GM18909 (cell line): ENCODE results near the gene FAM163B.

Experiments used
- ATAC-seq: cut with Tn5 transposase; IDR thresholded peaks from one replicate; pipeline ENCODE4 v1.9.1; 2021; ENCODE audit warnings: mild to moderate bottlenecking; ENCODE audit not compliant: unreplicated experiment, poor library complexity

FAM163B gene

GRCh38 chr9:133603135-133603927 is 5.9 kb downstream of the FAM163B start:
- ATAC-seq, result no peak

- ATAC-seq, result no peak
Observed at GRCh38 chr9:133602277-133602676, 6.9 kb downstream of the FAM163B start.

GRCh38 chr9:133601746-133602145 is 7.4 kb downstream of the FAM163B start:
- no peak for ATAC-seq

GRCh38 chr9:133600739-133601138 is 8.4 kb downstream of the FAM163B start:
- no peak for ATAC-seq

GRCh38 chr9:133599470-133600173 is 9.6 kb downstream of the FAM163B start:
- no peak for ATAC-seq

GRCh38 chr9:133598978-133599377 is 10.2 kb downstream of the FAM163B start:
- no peak for ATAC-seq

- ATAC-seq, result no peak
Observed at GRCh38 chr9:133597316-133597957, 11.8 kb downstream of the FAM163B start.

- no peak for ATAC-seq
Observed at GRCh38 chr9:133595910-133596309, 13.3 kb downstream of the FAM163B start.

GRCh38 chr9:133594310-133594709 is 14.9 kb downstream of the FAM163B start:
- ATAC-seq, result no peak

GRCh38 chr9:133593587-133594253 is 15.5 kb downstream of the FAM163B start:
- ATAC-seq, result no peak

- ATAC-seq, result no peak
Observed at GRCh38 chr9:133592731-133593409, 16.3 kb downstream of the FAM163B start.

GRCh38 chr9:133591985-133592384 is 17.2 kb downstream of the FAM163B start:
- ATAC-seq, result no peak

GRCh38 chr9:133591116-133591910 is 17.9 kb downstream of the FAM163B start:
- no peak for ATAC-seq

- no peak for ATAC-seq
Observed at GRCh38 chr9:133590231-133590855, 18.8 kb downstream of the FAM163B start.

GRCh38 chr9:133589454-133590227 is 19.5 kb downstream of the FAM163B start:
- ATAC-seq, result no peak

GRCh38 chr9:133587466-133587865 is 21.7 kb downstream of the FAM163B start:
- no peak for ATAC-seq

- no peak for ATAC-seq
Observed at GRCh38 chr9:133587051-133587450, 22.1 kb downstream of the FAM163B start.
